Activated effector memory CD4-positive, alpha-beta T cell treated with anti-CD3 and anti-CD28 coated beads, Interleukin-2, amount 50 U/mL, for 16 hours (primary cell): ENCODE results near the gene TANGO2.

Experiments used
- DNase-seq: peaks from one replicate; pipeline ENCODE4 v3.0.0-alpha.2; 2020

TANGO2 gene

DNA sequence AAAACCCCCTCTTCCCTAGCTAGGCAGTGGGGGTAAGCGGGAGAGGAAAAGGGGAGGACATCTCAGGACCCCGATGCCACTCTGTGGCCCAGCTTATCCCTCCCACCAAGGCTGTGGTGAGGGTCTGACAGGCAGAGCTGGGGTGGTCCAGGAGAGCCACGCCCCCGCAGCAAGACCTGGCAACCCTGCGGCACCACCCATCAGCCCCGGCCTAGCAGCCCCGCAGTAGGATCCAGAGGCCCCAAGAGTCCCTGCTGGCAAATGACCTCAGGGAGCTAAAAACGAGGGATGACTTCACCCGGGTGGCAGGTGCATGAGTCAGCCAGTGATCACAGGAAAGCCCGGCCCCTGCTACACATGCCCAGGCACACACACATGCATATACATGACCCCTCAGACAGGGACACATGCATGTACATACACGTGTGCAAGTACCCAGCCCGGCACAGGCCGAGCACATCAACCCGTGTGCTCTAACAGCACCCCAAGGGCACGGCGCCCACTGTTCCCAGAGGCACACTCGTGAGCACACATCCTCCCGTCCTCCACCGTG is 36.6 kb upstream of the TANGO2 start:
- no peak for DNase-seq

DNA sequence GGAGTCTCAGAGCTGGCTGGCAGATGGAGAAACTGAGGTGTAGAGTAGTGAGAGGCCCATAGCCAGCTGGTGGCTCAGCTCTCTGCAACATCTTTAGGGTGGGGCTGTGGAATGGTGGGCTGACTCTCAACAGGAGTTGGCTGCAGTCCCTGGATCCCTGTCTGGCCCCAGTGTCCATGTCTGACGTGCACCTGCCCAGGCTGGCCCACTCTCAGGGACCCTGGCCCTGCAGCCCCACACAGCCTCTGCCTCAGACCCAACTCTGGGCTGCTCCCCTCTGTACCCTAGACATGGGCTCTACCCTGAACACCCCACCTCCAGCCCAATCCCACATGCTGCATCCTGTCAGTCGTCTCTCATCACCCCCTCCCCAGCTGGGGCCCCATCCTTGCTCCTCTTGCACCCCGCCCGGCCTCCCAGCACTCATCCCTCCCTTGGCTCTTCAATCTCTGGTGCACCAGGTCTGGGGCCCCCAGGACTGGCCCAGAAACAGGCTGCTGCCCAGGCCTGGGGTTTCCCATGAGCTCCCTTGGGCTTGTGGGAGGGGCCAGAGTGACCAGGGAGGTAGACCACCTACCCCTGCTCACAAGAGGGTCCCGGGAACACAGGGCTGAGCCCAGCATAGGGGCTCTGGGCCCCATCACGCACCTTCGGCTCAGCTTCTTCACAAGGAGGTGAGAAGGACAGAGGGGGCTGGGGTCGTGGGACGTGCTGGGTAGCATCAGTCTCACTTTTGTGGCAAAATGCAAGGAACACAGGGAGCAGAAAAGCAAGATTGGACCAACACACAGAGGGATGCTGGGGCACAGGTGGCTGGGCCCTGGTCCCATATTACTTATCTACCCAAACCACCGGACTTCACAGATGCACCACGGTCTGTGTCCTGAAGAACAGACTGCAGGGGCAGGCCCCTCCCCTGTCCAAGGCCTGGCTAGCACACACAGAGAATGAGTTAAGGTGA is 35.8 kb upstream of the TANGO2 start:
- DNase-seq = no peak

DNA sequence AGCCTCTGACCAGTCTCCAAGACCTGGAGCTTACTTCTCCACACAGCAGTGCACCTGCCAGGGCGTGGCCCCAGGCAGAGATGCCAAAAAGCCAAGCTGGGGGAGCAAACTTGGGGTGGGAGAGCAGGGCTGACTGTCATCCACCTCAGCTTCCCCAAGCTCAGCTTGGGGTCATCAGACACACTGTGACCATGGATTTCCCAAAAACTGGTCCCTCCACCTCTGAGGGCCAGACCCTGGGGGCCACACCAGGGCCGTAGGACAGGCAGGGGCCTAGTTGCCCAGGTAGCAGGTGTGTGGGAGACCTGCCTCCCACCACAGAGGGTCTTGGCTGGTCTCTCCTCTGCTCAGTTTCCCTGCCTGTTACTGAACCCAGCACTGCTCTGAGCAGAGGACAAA is 34.9 kb upstream of the TANGO2 start:
- DNase-seq = no peak

DNA sequence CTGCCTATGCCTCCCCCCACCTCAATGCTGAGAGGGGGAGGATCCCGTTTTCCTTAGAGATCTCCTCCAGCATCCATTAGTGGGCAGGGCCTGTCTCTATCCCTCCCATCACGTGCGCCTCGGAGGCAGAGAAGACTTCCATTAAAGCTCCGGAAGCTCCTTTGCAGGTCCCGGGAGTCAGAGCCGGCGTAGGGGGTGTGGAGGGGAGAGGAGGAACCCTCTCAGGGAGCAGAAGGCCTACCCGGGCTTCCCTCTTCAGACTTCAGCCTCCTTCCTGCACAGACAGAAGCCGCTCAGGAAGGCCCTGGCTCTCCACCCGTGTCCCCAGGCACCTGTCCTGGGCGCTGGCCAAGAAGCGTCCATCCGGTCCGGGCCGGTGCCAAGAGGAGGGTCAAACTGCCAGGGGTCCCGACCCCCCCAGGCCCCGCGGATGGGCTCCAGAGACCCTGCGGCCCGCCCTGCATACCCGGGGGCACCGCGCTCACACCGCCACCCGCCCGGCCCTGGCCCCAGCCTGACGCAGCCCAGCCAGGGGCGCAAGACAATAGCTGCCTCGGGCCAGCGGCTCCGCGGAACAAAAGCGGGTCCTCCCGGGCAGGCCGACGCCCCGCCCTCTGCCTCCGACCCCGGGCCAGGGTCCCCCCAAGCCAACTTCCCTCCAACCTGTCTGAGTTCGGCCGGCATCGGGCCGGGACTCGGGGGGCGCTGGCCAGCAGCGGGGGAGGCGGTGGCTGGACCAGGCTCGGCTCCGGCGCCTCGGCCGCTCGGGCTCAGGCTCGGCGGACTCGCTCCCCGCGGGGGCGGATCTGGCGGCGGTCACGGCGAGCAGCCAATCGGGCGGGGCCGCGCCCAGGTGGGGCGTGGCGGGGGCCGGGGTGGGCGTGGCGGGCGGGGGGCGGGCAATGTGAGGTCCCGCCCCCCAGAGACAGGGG is 34.2 kb upstream of the TANGO2 start:
- DNase-seq = peak; percentile 85

DNA sequence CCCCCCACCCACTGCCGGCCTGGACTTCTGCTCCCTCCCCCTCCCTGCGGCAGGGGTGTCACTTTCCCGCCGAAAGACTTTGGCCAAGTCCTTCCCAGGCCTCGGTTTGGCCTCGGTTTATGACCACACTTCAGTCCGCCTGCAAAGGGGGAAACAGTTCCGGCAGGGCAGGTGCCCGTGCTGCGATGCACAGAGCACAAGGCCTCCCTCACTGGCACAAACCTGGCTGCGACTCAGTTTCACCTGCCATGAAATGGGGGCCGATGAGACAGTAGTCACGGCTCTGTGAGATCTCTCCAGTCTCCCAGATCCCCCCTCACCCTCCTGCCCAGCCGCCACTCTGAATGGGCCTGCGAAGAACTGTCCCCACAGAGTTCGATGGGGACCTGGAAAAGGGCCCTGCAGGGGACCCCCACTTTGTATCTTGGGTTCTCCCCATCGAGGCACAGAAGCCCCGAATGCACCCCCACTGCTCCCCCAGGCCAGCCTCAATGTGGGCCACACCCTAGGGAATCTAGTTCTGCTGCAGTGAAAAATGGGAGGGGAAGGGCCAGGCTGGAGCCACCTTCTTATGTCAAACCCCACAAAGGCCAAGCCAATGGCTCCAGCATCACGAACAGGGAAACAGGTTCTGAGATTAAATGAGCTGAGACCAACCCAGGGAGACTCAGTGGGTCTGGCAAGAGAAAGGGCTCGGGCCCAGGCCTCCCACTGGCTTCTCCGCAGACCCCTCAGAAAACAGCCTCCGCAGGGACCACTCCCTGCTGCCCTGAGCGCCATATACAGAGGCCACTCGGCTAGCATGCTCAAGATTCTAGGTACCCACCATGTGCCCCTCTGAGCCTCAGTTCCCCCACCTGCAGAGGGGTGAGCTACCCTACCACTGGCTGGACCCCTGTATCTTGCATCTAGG is 33.3 kb upstream of the TANGO2 start:
- DNase-seq = no peak

DNA sequence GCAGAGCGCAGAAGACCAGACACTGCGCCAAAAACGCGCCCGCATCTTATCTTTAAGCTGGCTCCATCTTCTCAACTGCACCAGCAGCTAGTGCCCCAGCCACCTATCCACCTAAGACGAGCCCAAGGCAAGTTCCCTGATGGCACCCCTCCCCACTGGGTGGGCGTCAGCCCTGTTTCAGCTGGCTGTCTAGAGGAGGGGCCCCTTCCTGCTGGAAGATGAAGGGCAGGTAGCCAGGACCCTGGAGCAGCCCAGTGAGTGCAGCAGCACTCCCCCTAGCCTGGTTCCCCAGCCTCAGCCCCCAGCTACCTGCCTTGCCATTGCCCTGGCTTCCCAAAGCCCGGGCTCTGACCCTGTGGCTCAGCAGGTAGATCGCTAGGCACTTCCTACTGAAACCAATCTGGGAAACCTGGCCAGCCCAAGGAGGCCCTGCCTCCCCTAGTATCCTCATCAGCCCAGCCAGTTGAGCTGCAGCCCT is 32.5 kb upstream of the TANGO2 start:
- no peak for DNase-seq

DNA sequence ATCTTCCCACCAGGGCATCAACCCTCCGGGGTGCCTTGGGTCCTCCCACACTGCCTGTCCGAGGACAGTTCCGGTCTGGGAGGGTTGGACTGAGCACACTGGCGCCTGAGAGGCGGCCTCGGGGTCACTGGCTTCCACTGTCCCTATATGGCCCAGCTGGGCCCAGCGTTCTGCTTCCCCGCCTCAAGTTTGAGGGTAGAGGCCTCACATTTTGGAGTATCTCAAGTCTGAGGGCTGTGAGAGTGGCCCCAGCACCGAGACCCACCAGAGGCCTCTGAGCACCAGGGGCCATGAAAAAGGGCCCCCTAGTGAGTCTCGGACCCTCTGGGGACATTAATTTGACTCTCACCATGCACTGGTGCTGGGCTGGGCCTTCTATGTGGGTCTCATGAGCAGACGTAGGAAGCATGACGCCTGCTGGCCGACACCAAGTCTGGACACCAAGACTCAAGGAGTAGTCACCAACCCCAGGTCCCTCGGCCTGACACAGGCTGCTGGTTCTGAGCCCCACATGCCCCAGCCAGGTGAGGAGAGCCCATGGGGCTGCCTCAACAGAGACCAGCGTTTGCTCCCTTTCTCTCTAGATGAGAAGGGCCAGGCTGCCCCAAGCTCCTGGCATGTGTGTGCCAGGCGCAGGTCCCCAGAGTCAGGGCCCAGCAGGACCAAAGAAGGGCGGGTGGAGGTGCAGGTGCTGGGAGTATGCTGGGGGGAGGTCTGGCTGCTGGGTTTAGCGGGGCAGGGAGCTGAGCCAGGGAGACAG is 31.8 kb upstream of the TANGO2 start:
- DNase-seq = no peak

DNA sequence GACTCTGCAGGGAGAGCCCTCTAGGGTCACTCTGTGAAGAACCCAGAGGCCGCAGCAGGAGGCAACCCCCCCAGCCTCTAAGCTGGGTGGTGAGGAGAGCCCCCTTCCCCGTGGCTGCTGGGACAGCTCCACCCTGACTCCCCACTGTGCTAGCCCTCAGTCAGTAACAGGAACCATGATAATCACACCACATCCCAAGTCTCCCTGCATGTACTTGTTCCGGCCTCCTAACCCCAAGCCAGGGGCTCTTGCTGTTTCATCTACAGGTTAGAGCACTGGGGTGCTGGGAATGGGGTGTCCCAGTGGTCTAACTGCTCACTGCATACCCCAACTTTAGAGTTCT is 31.2 kb upstream of the TANGO2 start:
- DNase-seq = no peak

DNA sequence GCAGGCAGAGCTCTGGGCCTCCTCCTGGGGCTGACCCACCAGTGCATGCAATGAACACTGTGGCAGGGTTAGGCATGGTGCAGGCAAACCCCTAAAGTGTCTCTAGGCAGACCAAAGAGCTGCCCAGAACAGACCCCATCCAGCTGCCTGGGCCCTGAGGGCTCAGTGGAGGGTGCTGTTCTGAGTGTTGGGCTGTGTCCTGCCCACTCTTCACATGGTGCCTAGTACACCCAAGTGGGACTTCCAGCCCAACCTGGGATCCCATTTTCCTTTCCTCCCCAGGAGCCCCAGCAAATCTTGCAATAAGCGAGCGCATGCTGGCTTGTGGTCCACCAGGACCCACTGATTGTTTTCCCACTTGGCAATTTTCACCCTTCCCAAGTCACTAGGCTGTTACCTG is 30.7 kb upstream of the TANGO2 start:
- no peak for DNase-seq

DNA sequence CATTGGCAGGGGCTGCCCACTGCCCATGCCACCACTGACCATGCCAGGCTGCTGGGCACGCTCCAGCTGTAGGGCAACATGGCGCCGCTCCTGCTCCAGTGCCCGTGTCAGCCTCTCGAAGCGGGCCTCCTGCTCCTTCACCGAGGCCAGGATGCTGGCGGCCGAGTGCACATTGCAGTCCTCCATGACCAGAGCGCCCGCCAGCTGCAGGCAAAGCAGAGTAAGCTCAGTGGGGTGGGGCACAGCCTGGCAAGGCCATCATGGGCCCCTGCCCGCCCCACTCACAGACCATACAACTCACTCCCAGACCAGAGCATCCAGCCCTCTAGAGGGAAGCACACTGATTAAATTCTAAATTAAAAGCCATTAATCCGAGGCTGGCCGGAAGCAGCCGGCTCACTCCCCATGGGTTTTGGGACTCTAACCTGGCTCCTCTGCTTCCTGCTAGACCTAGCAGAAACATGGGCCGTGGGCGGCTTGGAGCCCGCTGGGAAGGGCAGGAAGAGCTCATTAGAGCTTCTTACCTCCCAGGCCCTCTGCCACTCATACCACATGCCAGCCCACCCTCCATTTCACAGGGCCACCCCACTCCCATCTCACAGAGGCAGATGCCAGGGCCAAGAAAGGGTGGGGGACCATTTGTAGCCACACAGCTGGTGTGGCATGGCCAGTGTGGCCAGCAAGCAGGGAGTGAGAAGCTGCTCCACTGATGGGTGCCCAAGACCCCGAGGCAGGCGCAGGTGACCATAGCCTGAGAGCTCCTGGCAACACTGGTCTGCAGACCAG is 30.1 kb upstream of the TANGO2 start:
- no peak for DNase-seq

DNA sequence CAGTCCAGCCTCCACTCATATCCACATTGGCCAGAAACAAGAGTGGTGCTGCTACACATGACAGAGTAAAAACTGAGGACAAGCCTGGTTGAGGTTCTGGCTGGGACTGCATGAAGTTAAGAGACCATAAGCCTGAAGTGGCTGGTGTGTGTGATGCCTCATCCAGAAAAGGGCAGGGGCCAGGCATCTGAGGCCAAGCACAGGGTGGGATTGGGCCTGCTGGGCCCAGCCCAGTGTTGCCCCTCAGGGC is 29.6 kb upstream of the TANGO2 start:
- DNase-seq = no peak

DNA sequence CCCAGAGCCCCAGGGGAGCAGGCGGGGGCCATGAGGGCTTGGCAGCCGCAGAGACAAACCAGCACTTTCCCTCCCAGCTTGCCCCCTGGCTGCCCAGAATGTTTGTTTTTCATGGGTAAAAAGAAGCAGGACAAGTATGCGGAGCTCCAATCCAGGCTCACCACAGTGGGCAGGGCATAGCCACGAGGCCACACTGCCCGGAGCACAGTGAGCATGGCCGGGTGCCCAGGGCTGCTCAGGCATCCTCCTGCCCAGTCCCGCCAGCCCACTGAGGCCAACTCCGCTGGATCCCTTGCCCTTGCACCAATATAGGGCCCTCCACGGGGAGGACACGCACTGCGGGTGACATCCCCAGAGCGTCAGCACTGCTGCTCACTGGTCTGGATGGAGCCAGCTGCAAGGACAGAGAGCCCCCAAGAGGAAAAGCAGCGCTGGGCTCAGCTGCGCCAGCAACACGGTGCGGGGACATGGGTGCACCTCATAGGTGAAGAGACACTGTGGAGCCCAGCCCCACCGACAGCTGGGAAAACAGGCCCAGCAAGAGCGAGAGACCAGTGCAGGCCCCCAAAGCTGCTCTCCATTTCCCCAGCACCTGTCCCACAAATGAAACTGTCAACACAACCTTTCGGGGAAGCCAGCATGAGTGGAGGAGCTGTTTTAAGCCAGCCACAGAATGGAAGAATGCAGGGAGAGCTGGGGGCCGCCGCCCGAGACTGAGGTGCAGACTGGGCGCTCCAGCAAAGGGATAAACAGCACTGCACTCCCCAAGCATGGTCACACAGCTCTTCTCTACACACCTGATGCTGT is 29.1 kb upstream of the TANGO2 start:
- no peak for DNase-seq

DNA sequence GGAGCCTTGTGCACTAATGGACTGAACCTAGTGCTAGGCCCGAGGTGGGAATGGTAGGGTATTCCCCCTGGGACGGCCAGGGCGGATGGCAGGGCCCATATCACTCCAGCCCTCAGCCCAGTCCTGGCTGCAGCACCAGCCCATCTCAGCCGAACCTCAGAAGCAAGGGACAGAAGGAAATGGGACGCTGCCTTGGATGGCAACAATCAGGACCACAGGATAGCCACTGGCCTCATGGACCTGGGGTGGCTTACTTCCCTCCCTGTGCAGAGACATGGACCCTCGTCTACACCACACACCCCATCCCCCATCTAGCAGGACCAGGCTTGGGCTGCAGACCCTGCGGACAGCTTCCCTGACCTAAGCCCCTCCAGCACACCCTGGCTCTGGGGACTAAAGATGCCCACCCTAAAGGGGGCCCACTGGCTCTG is 28.4 kb upstream of the TANGO2 start:
- DNase-seq = no peak

DNA sequence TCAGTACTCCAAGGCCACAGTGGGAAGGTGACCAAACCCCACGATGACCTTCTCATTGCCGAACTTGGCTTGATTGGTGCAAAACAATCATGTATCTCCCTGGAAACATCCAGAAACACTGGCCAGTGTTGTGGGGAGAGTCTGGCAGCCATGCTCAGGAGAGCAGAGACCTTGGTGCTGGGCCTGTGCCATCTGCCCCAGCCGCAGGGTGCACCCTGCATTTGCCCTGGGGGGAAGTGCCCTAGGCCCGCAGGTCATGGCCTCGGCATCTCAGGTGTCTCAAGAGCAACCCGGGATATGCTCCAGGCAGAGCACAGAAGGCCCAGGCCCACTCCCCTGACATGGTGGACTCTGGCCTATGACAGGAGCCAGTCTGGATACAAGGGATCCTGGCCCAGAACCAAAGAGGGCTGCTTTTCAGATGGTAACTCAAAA is 28.0 kb upstream of the TANGO2 start:
- no peak for DNase-seq

DNA sequence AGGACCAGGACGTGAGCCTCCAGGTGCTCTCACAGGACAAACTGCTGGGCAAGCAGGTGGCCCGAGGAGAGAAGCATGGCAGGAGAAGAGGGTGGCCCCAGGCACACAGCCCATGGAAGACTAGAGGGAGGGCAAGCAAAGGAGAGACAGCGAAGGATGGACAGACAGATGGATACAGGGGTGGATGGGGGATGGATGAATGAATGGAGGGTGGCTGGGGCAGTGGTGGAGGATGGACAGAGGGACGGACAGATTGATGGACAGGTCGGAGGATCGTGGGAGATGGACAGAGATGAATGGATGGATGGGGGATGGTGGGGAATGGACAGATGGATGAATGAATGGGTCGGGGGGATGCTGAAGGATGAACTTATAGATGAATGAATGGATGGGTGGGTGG is 27.0 kb upstream of the TANGO2 start:
- no peak for DNase-seq

DNA sequence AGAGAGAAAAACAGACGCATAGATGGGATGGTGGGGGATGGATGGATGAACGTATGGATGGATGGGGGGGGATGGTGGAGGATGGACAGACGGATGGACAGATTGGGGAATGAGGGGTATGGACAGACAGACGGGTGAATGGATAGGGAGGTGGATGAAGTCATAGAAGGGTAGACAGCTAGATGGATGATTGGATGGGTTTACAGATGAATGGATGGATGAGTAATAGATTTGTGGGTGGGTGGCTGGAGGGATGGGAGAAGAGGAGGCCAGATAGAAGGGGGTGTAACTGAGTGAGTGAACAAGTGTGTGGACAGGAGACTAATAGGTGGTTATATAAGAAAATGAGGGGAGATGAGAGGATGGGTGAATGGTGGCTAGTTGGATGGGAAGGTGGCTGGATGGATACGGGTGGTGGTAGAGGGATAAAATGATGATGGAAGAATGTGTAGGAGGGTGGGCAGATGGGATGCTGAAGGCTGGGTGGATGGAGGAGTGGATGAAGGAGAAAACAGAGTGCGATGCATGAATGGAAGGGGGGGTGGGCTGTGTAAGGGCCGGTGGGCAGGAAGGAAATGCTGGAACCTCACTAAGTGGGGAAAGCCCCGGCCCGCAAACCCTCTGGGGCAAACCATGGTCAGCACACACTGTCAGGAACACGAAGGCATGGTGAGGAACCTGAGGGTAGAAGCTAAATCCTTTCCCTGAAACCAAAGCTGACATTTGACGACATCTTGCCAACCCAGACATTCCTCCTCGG is 25.9 kb upstream of the TANGO2 start:
- DNase-seq = no peak

DNA sequence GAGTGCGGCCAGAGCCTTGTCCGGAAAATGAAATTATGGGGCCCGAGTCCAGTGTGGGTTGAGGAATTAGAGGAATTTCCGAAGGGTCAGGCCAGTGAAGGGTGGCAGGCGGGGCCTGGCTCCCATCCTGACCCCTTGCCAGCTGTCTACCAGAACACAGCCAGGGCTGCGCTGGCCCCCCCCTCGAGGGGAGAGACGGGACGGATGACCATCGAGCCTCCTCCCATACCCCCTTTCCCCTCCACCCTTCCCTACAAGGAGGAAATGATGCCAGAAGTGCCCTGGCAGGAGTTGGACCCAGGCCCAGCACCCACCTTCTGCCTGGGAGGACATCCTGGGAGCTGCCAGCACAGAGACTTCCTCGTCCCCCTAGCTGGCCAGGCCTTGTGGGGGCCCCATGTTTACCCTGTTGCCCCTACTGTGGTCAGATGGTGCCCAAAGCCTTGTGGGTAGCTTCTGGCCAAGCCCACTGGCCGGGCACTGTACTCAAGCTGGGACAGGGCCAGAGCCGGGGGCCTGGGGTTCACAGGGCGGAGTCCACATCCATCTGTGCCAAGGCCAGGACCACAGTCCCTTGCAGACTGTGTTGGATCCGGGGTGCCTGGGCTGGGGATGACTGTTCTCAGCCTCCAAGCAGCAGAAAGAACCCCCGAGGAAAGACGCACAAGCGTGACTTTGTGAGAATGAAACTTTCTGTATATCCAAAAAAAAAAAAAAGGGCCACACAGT is 25.1 kb upstream of the TANGO2 start:
- DNase-seq = no peak

DNA sequence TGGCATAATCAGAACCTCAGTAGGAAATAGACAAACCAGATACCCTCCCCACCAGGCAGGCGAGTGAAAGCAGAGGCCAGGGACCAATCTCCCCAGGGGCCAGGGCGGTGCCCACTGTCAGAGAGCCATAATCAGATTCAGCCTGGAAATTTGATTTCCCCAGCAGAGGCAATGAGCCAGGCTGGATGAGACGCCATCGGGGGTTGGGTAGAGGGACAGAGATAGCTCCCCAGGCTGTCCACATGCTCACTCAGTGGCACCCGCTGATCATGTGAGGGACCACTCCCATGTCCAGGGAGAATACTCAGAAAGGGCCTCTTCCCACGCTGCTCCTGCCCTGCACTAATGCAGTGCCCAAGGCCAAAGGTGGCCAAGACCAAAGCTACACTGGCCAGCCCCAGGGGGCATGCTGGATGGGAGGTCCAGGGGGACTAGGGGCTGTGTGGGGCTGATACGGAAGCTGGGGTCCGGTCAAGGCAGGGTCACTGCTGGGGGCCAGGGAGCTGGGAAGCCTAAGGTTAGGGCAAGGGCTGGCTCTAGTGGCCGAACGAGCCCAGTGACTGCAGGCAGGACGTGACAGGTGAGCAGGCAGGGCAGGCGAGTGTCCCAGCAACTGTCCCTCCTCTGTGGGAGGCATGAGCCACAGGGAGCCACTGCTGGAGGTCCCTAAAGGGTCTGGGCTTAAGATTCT is 24.1 kb upstream of the TANGO2 start:
- no peak for DNase-seq
